ENCODE data around the gene SPATA2L. TPM values are rescaled to one million over a fixed set of nuclear protein-coding genes. Genes with fewer than 3 reads are reported as not detected.
"Not testable (repeated sequence)": the region's sequence is repeated elsewhere in the genome, so short reads cannot be mapped to it uniquely, and the experiment has no call there.

Gene SPATA2L
- polyA plus RNA-seq, 2 donors: 4.8 to 6.5 TPM

DNA sequence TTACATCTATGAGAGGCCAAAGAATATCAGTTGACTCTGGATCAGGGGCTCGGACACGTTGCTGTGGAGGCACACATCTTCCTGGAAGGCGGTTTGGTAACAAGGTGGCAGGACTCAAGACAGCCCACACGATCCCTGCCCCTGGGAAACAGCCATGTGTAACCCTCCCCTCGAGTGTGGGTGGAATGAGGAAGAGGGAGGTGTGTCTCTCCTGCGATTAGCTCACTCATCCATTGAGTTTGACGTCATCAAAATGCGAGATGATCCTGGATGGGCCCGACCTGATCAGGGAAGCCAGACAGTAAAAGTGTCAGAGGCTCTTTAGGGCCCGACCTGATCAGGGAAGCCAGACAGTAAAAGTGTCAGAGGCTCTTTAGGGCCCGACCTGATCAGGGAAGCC, 37.3 kb downstream of the SPATA2L start:
- WGBS, 2 donors: 82% methylated on average over 10 of the region's 11 CpGs
- H3K36me3 ChIP-seq (ENCODE audit: control insufficient read depth in 2 of 2, insufficient read depth in 2 of 2, low read length in 1 of 2); H3K4me3 ChIP-seq (ENCODE audit: low read depth in 1 of 2, low read length in 2 of 2); H3K27me3 ChIP-seq (ENCODE audit: control insufficient read depth in 1 of 2, insufficient read depth in 2 of 2, low read length in 2 of 2); H3K27ac ChIP-seq (ENCODE audit: low read depth in 2 of 2, low read length in 1 of 2); H3K4me1 ChIP-seq (ENCODE audit: control insufficient read depth in 2 of 2, insufficient read depth in 2 of 2, low read length in 1 of 2); H3K9me3 ChIP-seq (ENCODE audit: control insufficient read depth in 2 of 2, insufficient read depth in 1 of 2, low read depth in 1 of 2, low read length in 1 of 2): not testable (repeated sequence)

- Histone ChIP-seq H3K4me3 (ENCODE audit: low read depth in 1 of 2, low read length in 2 of 2) (no peak overlapping the region), H3K4me1 (ENCODE audit: control insufficient read depth in 2 of 2, insufficient read depth in 2 of 2, low read length in 1 of 2) (peaks cover 5 to 6% of the 10 kb centered on the region in 2 donors), H3K27ac (ENCODE audit: low read depth in 2 of 2, low read length in 1 of 2) (no peak overlapping the region), H3K36me3 (ENCODE audit: control insufficient read depth in 2 of 2, insufficient read depth in 2 of 2, low read length in 1 of 2) (no peaks in the 10 kb centered on the region), H3K9me3 (ENCODE audit: control insufficient read depth in 2 of 2, insufficient read depth in 1 of 2, low read depth in 1 of 2, low read length in 1 of 2) (no peaks in the 10 kb centered on the region), H3K27me3 (ENCODE audit: control insufficient read depth in 1 of 2, insufficient read depth in 2 of 2, low read length in 2 of 2) (no peaks in the 10 kb centered on the region)
- WGBS, 2 donors: 94 to 96% methylated on average over 9 of the region's 9 CpGs
These were observed 40.3 kb downstream of the SPATA2L start for GRCh38 chr16:89661215-89661614.

GRCh38 chr16:89660146-89660545, 41.4 kb downstream of the SPATA2L start:
- no peaks in the 10 kb centered on the region for H3K36me3 ChIP-seq (ENCODE audit: control insufficient read depth in 2 of 2, insufficient read depth in 2 of 2, low read length in 1 of 2)
- no peak overlapping the region for H3K27ac ChIP-seq (ENCODE audit: low read depth in 2 of 2, low read length in 1 of 2)
- no peaks in the 10 kb centered on the region for H3K27me3 ChIP-seq (ENCODE audit: control insufficient read depth in 1 of 2, insufficient read depth in 2 of 2, low read length in 2 of 2)
- 92 to 95% methylated on average over 7 of the region's 7 CpGs for WGBS, 2 donors
- no peaks in the 10 kb centered on the region for H3K9me3 ChIP-seq (ENCODE audit: control insufficient read depth in 2 of 2, insufficient read depth in 1 of 2, low read depth in 1 of 2, low read length in 1 of 2)
- H3K4me1 ChIP-seq (ENCODE audit: control insufficient read depth in 2 of 2, insufficient read depth in 2 of 2, low read length in 1 of 2): peaks cover 5 to 6% of the 10 kb centered on the region in 2 donors
- H3K4me3 ChIP-seq (ENCODE audit: low read depth in 1 of 2, low read length in 2 of 2): no peak overlapping the region

DNA sequence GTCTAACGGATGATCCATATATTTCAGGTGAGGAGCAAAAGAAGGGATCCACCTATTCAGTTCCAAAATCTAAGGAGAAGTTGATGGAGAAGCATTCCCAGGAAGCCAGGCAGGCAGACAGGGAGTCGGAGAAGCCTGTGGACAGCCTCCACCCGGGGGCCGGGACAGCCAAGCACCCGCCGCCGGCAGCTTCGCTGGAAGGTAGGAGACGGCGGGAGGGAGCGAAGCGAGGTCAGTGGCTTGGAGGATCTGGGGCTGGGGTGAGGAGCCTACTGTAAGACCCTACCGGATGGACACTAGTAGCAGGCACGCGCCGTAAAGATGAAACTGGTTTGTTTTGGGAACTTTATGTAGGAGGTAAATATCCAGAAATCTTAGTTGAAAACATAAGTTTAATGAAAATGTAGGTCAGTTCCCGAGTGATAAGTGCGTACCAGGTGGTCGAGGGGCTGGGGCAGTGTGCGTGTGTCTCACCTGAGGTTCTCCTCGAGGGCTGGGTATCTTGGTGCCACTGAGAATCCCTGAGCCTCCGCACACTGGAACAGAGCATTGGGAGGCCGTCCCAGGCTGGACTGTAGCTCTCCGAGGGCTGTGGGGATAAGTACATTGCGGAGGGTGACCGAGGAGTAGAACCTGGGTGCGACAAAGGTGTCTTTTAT, 43.2 kb downstream of the SPATA2L start:
- H3K4me3 ChIP-seq (ENCODE audit: low read depth in 1 of 2, low read length in 2 of 2): peak overlapping the region; percentile 81 to 96
- H3K9me3 ChIP-seq (ENCODE audit: control insufficient read depth in 2 of 2, insufficient read depth in 1 of 2, low read depth in 1 of 2, low read length in 1 of 2): no peaks in the 10 kb centered on the region
- no peaks in the 10 kb centered on the region for H3K27me3 ChIP-seq (ENCODE audit: control insufficient read depth in 1 of 2, insufficient read depth in 2 of 2, low read length in 2 of 2)
- peaks cover 5 to 6% of the 10 kb centered on the region in 2 donors for H3K4me1 ChIP-seq (ENCODE audit: control insufficient read depth in 2 of 2, insufficient read depth in 2 of 2, low read length in 1 of 2)
- H3K27ac ChIP-seq (ENCODE audit: low read depth in 2 of 2, low read length in 1 of 2): peak overlapping the region; percentile 89 to 93
- peaks cover 0 to 2% of the 10 kb centered on the region in 2 donors for H3K36me3 ChIP-seq (ENCODE audit: control insufficient read depth in 2 of 2, insufficient read depth in 2 of 2, low read length in 1 of 2)
- 14 to 15% methylated on average over 27 of the region's 27 CpGs for WGBS, 2 donors

- H3K9me3 ChIP-seq (ENCODE audit: control insufficient read depth in 2 of 2, insufficient read depth in 1 of 2, low read depth in 1 of 2, low read length in 1 of 2): no peaks in the 10 kb centered on the region
- peak within 1 kb of the TSS; percentile 89 to 93 for H3K27ac ChIP-seq (ENCODE audit: low read depth in 2 of 2, low read length in 1 of 2)
These were observed 43.9 kb downstream of the SPATA2L start, which contains the start of the genes CHMP1A and SPATA33 for GRCh38 chr16:89657442-89658220. Gene CHMP1A, minus strand, starts transcription at chr16:89657708. Its CDS starts 120 bp downstream, at chr16:89657588. Gene SPATA33, plus strand, starts transcription at chr16:89657836. Its CDS starts 76 bp downstream, at chr16:89657912.

DNA sequence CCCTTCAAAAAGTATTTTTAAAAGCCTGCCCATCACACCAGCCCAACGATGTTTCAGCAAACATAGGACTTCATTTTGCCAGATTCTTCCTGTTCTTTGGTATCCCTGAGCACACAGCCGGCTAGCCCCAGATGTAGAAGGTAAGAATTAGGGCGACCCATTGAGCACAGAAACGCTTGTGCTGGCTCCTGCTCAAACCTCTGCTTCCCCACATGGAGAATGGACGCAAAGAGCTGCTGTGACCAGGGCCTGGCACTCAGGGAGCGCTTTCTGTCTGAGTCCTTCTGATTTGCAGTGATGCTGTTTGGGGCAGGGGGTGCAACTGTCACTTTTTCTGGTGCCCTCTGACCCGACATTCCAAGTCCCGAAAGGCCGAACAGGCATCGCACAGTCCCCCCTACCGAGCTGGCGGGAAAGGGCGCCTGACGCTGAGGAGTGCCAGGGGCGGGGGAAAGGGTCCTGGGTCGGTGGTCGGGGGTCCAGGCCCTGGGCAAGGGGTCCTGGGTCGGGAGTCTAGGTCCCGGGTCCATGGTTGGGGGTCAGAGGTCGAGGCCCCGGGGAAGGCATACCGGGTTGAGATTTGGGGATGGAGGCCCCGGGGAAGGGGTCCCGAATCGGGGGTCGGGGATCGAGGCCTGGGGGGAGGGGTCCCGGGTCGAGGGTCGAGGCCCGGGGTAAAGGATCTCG, 44.9 kb downstream of the SPATA2L start:
- Histone ChIP-seq H3K4me3 (ENCODE audit: low read depth in 1 of 2, low read length in 2 of 2) (peak overlapping the region; percentile 81 to 96), H3K27ac (ENCODE audit: low read depth in 2 of 2, low read length in 1 of 2) (no peak overlapping the region), H3K9me3 (ENCODE audit: control insufficient read depth in 2 of 2, insufficient read depth in 1 of 2, low read depth in 1 of 2, low read length in 1 of 2) (no peaks in the 10 kb centered on the region), H3K27me3 (ENCODE audit: control insufficient read depth in 1 of 2, insufficient read depth in 2 of 2, low read length in 2 of 2) (no peaks in the 10 kb centered on the region), H3K36me3 (ENCODE audit: control insufficient read depth in 2 of 2, insufficient read depth in 2 of 2, low read length in 1 of 2) (peaks cover 0 to 8% of the 10 kb centered on the region in 2 donors), H3K4me1 (ENCODE audit: control insufficient read depth in 2 of 2, insufficient read depth in 2 of 2, low read length in 1 of 2) (peaks cover 5 to 6% of the 10 kb centered on the region in 2 donors)
- WGBS, 2 donors: 26 to 31% methylated on average over 32 of the region's 32 CpGs

More at GRCh38 chr16:89657442-89658220, 43.9 kb downstream of the SPATA2L start, which contains the start of the genes CHMP1A and SPATA33:
- 0% methylated on average over 83 to 99 of the region's 99 CpGs for WGBS, 2 donors
- peaks cover 0 to 2% of the 10 kb centered on the region in 2 donors for H3K36me3 ChIP-seq (ENCODE audit: control insufficient read depth in 2 of 2, insufficient read depth in 2 of 2, low read length in 1 of 2)
- H3K27me3 ChIP-seq (ENCODE audit: control insufficient read depth in 1 of 2, insufficient read depth in 2 of 2, low read length in 2 of 2): no peaks in the 10 kb centered on the region
- H3K4me3 ChIP-seq (ENCODE audit: low read depth in 1 of 2, low read length in 2 of 2): peak within 1 kb of the TSS; percentile 81 to 96
- H3K4me1 ChIP-seq (ENCODE audit: control insufficient read depth in 2 of 2, insufficient read depth in 2 of 2, low read length in 1 of 2): peaks cover 5 to 6% of the 10 kb centered on the region in 2 donors

DNA sequence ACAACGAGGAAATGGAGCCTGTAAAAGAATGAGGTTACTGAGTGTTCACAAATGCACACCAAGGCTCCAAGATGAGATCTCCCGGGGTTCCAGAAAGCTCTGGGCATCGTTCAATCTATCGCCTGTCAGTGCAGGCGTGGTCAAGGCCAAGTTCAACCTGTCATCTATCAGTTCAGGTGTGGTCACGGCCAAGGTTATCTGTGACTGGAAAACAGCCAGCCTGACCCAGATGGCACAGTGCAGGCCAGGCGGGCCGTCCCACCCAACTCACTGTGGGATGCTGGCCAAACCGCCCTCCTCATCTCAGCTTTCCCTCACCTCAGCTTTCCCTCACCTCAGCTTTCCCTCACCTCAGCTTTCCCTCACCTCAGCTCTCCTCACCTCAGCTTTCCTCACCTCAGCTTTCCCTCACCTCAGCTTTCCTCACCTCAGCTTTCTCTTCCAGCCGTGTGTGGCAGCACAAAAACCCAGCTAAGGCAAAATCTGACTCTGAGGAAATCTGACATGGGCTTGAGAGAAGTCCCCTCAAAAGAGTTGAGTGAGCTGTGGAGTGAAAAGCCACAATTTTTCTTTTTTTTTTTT, 46.4 kb downstream of the SPATA2L start:
- 70 to 86% methylated on average over 8 to 10 of the region's 10 CpGs for WGBS, 2 donors
- Histone ChIP-seq H3K4me1 (ENCODE audit: control insufficient read depth in 2 of 2, insufficient read depth in 2 of 2, low read length in 1 of 2) (peaks cover 5 to 6% of the 10 kb centered on the region in 2 donors), H3K9me3 (ENCODE audit: control insufficient read depth in 2 of 2, insufficient read depth in 1 of 2, low read depth in 1 of 2, low read length in 1 of 2) (no peaks in the 10 kb centered on the region), H3K36me3 (ENCODE audit: control insufficient read depth in 2 of 2, insufficient read depth in 2 of 2, low read length in 1 of 2) (peaks cover 0 to 16% of the 10 kb centered on the region in 2 donors), H3K27me3 (ENCODE audit: control insufficient read depth in 1 of 2, insufficient read depth in 2 of 2, low read length in 2 of 2) (no peaks in the 10 kb centered on the region), H3K27ac (ENCODE audit: low read depth in 2 of 2, low read length in 1 of 2) (no peak overlapping the region), H3K4me3 (ENCODE audit: low read depth in 1 of 2, low read length in 2 of 2) (no peak overlapping the region)

GRCh38 chr16:89653656-89654295, 47.7 kb downstream of the SPATA2L start:
- peaks cover 0 to 2% of the 10 kb centered on the region in 2 donors for H3K9me3 ChIP-seq (ENCODE audit: control insufficient read depth in 2 of 2, insufficient read depth in 1 of 2, low read depth in 1 of 2, low read length in 1 of 2)
- H3K36me3 ChIP-seq (ENCODE audit: control insufficient read depth in 2 of 2, insufficient read depth in 2 of 2, low read length in 1 of 2): peaks cover 5 to 23% of the 10 kb centered on the region in 2 donors
- H3K27me3 ChIP-seq (ENCODE audit: control insufficient read depth in 1 of 2, insufficient read depth in 2 of 2, low read length in 2 of 2): no peaks in the 10 kb centered on the region
- no peak overlapping the region for H3K4me3 ChIP-seq (ENCODE audit: low read depth in 1 of 2, low read length in 2 of 2)
- no peak overlapping the region for H3K27ac ChIP-seq (ENCODE audit: low read depth in 2 of 2, low read length in 1 of 2)
- H3K4me1 ChIP-seq (ENCODE audit: control insufficient read depth in 2 of 2, insufficient read depth in 2 of 2, low read length in 1 of 2): peaks cover 3 to 5% of the 10 kb centered on the region in 2 donors
- 85% methylated on average over 10 of the region's 10 CpGs for WGBS, 2 donors

- WGBS, 2 donors: 90 to 91% methylated on average over 15 of the region's 15 CpGs
These were observed 49.9 kb downstream of the SPATA2L start for GRCh38 chr16:89651584-89651983.

More at GRCh38 chr16:89651584-89651983, 49.9 kb downstream of the SPATA2L start:
- Histone ChIP-seq H3K4me1 (ENCODE audit: control insufficient read depth in 2 of 2, insufficient read depth in 2 of 2, low read length in 1 of 2) (peaks cover 0 to 3% of the 10 kb centered on the region in 2 donors), H3K9me3 (ENCODE audit: control insufficient read depth in 2 of 2, insufficient read depth in 1 of 2, low read depth in 1 of 2, low read length in 1 of 2) (peaks cover 0 to 2% of the 10 kb centered on the region in 2 donors), H3K36me3 (ENCODE audit: control insufficient read depth in 2 of 2, insufficient read depth in 2 of 2, low read length in 1 of 2) (peaks cover 18 to 31% of the 10 kb centered on the region in 2 donors), H3K27ac (ENCODE audit: low read depth in 2 of 2, low read length in 1 of 2) (no peak overlapping the region), H3K27me3 (ENCODE audit: control insufficient read depth in 1 of 2, insufficient read depth in 2 of 2, low read length in 2 of 2) (no peaks in the 10 kb centered on the region), H3K4me3 (ENCODE audit: low read depth in 1 of 2, low read length in 2 of 2) (no peak overlapping the region)
